DMS53 treated with DMSO at 0.1 percent for 48 hours (cell line): ENCODE results near the gene MXRA7.

Experiments used
- DNase-seq: peaks from one replicate; lab custom pipeline; 2025; ENCODE audit not compliant: unreplicated experiment; lab: John Stamatoyannopoulos, UW

MXRA7 gene

DNA sequence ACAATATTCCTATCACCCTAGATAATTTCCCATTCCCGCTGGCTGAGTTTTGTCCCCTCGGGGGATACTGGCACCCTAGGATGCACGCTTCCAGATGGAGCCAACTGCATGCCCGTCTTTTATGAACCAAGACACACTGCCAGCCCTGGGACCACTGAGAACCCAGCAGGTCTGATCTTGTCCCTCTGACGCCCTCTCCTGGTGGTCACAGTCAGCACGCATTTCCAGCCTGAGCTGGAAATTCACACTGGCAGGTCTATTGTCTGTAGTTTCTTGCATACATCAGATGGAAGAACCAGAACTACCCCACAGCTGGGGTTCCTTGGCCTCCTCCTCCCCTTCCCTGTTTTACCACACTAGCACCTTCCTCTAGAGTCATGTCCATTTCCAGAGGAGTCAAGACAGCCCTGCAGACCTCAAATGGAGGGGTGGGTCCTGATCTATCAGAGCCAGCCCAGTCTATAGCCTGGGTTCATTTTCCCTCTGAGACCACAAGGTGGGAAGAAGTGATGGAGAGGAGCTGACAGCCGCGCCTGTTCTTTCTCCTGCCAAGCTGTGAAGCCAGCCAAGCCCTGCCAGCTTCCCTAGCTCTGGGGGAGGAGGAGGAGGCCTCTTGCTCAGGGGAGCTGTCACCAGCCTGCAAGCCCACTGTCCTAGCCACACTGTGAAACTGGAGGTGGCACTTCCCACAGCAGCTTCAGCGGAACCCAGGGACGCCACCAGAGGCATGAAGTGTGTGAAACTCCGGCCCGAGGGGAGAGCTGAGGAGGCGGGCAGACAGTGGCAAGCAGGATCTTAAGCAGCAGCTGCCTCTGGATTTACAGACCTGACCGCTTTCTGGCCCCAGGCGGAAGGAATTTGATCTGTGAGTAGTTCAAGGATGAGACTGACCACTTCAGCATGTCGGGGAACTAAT is 29.3 kb downstream of the MXRA7 start:
- DNase-seq = peak; percentile 54

- DNase-seq = no peak
Observed at GRCh38 chr17:76679239-76679638, 31.5 kb downstream of the MXRA7 start.

- DNase-seq = no peak
Observed at GRCh38 chr17:76678330-76678729, 32.4 kb downstream of the MXRA7 start.

- DNase-seq = no peak
Observed at GRCh38 chr17:76677406-76677805, 33.4 kb downstream of the MXRA7 start.

- DNase-seq = no peak
Observed at GRCh38 chr17:76676629-76677028, 34.1 kb downstream of the MXRA7 start.

GRCh38 chr17:76675648-76676047 is 35.1 kb downstream of the MXRA7 start:
- no peak for DNase-seq

DNA sequence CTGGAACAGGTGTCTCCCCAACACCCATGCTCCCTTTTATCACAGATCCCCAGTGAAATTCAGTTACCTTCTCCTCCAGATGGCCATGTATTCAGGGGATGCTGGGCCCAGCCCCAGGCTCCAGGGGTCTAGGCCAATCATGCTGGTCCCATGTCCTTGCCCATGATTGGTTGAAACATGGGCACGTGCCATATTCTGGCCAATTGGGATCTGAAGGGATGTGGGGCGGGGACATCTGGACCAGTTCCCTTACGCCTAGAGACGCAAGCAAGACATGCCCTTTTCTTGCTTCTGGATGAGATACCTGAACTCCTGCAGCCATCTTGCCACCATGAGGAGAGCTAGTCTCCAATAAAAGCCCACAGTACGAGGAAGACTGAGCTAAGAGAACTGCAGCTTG is 36.2 kb downstream of the MXRA7 start:
- no peak for DNase-seq

- no peak for DNase-seq
Observed at GRCh38 chr17:76673729-76674128, 37.0 kb downstream of the MXRA7 start.

DNA sequence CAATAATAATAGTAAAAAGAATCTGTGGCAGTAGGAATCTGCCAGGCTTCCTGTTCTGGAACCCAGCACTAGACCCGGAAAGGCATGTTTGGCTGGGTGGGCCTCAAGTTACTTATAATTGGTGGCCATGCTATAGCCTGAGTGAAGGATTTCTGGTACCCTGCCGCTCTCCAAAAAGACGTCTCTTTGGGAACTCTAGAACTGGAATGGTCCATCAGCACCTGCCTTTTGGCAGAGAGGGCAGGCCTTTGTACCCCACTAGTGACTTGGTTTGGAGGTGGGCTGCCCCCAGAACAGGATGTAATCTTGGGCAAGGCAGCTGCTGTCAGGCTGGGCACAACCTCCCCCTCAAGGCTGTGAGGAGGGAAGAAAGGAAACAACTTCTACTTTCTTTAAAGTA is 37.9 kb downstream of the MXRA7 start:
- no peak for DNase-seq

GRCh38 chr17:76672270-76672851 is 38.4 kb downstream of the MXRA7 start:
- peak; percentile 54 for DNase-seq

GRCh38 chr17:76671912-76672262 is 38.9 kb downstream of the MXRA7 start:
- DNase-seq = no peak

GRCh38 chr17:76671123-76671911 is 39.4 kb downstream of the MXRA7 start:
- peak; percentile 99 for DNase-seq

- peak; percentile 10 for DNase-seq
Observed at GRCh38 chr17:76670718-76671122, 40.0 kb downstream of the MXRA7 start.

- no peak for DNase-seq
Observed at GRCh38 chr17:76670020-76670717, 40.6 kb downstream of the MXRA7 start.

- DNase-seq = no peak
Observed at GRCh38 chr17:76667786-76668453, 42.8 kb downstream of the MXRA7 start.

GRCh38 chr17:76667491-76667755 is 43.3 kb downstream of the MXRA7 start:
- no peak for DNase-seq

DNA sequence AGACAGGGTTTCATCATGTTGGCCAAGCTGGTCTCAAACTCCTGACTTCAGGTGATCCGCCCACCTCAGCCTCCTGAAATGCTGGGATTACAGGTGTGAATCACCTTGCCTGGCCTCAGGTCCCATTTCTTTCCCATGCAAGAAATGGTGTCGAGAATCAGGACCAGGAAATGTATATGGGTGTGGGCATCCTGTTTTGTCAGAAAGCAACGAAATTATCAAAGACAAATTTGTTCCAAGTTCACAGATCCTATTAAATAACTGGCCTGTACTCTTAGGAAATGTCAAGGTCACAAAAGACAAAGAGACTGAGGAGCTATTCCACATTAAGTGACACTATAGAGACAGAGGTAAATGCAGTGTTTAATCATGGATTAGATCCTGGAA is 50.1 kb downstream of the MXRA7 start:
- no peak for DNase-seq

- no peak for DNase-seq
Observed at GRCh38 chr17:76659928-76660655, 50.7 kb downstream of the MXRA7 start.

DNA sequence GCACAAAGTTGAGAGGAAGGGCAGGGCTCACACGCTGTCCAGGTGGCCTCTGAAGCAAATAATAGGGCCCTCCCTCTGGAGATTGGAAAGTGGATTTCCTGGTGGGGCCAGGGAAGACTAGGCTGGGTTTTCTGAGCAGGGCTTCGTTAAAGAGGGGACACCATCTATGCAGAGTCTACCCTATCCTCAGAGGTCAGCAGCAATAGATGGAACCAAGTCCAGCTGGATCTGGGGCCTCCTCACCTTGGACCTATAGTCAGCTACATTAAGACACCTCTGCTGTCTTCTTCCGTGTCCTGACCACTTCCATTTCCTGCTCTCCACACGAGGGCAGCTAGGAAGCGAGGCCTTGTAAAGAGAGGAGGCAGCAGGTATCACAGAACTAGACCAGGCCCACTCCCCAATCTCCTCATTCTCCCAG is 52.5 kb downstream of the MXRA7 start:
- DNase-seq = no peak

- DNase-seq = no peak
Observed at GRCh38 chr17:76657505-76658241, 53.1 kb downstream of the MXRA7 start.
